K562 (cell line): ENCODE results near the gene GNAT2. TPM values are rescaled to one million over a fixed set of nuclear protein-coding genes. Genes with fewer than 3 reads are reported as not detected.

Source experiments
- ATAC-seq: fragments of 200-7000 bp; cut with Tn5 transposase; 3 replicates; pipeline ENCODE4 v1.9.1; 2020; ENCODE audit warnings: moderate library complexity
- BruUV-seq: library from RNA; stranded (reverse); fragments of 400-500 nt; replicated peaks from 2 replicates; lab custom pipeline; 2021; lab: Mats Ljungman, UMichigan
- CTCF ChIA-PET: fragments of 300-600 bp; formaldehyde crosslinking; extraction: SDS; loops from one replicate; lab custom pipeline; 2021; ENCODE audit warnings: low intra/inter-chr PET ratio; lab: Yijun Ruan, JAX
- POLR2A ChIA-PET: fragments of 300-600, 350-650 bp; sonication (Branson Sonifier 250); formaldehyde crosslinking; extraction: SDS; loops from one replicate; lab custom pipeline; 2021; ENCODE audit warnings: antibody characterized with exemption, inconsistent platforms; lab: Yijun Ruan, JAX
- DNase-seq, 4 experiments: peaks; one replicate each; pipeline versions ENCODE4 v3.0.0 to v3.0.0-alpha.2; 2011 to 2018; ENCODE audit warnings: low spot score in 3 of 4, mixed read lengths in 3 of 4; ENCODE audit errors: extremely low read depth in 1 of 4
- FAIRE-seq: peaks from 2 replicates; lab custom pipeline; 2011; peaks lifted over from hg19 to GRCh38; lab: Jason Lieb, UNC
- H2AFZ ChIP-seq: 2 replicates; pipeline ENCODE4 v1.6.0; 2011; ENCODE audit warnings: low read depth, low read length, control low read depth, inconsistent platforms
- H3K27ac ChIP-seq: fragments of 200-600 bp; 3 replicates; pipeline ENCODE4 v1.8.0; 2011; ENCODE audit warnings: low read depth, mild to moderate bottlenecking, control low read depth, inconsistent platforms, low read length, moderate library complexity, mixed read lengths; ENCODE audit errors: extremely low read depth
- H3K27me3 ChIP-seq, 2 experiments: fragments of 300-600 bp in 1 of 2; 2 replicates in 1 of 2; 3 replicates in 1 of 2; pipeline versions ENCODE4 v1.6.0 to v1.8.0; 2011; ENCODE audit warnings: inconsistent platforms in 2 of 2, low read length in 2 of 2, mild to moderate bottlenecking in 1 of 2, mixed read lengths in 1 of 2, moderate library complexity in 1 of 2; ENCODE audit not compliant: control insufficient read depth in 2 of 2, insufficient read depth in 2 of 2
- H3K36me3 ChIP-seq: fragments of 300-600 bp; 3 replicates; pipeline ENCODE4 v1.8.0; 2011; ENCODE audit warnings: mild to moderate bottlenecking, low read length, inconsistent platforms; ENCODE audit not compliant: control insufficient read depth, insufficient read depth
- H3K4me1 ChIP-seq, 2 experiments: fragments of 200-600 bp in 1 of 2; replicated peaks in 1 of 2; 2 replicates in 1 of 2; 3 replicates in 1 of 2; pipeline versions ENCODE4 v1.5.1 to v1.8.0; 2011; ENCODE audit warnings: inconsistent platforms in 2 of 2, low read length in 2 of 2, mild to moderate bottlenecking in 1 of 2, mixed read lengths in 1 of 2, moderate library complexity in 1 of 2; ENCODE audit not compliant: control insufficient read depth in 2 of 2, insufficient read depth in 2 of 2
- H3K4me2 ChIP-seq: 2 replicates; pipeline ENCODE4 v1.6.1; 2011; ENCODE audit warnings: low read length, control low read depth, inconsistent platforms, mixed read lengths; ENCODE audit not compliant: insufficient read depth
- H3K4me3 ChIP-seq: fragments of 200-600 bp; sonication (generic), shearing (Covaris generic); 2 replicates; pipeline ENCODE4 v1.5.1; 2016; ENCODE audit warnings: control low read depth, inconsistent platforms
- H3K79me2 ChIP-seq: fragments of 200-600 bp; 3 replicates; pipeline ENCODE4 v1.8.0; 2011; ENCODE audit warnings: low read length, inconsistent platforms; ENCODE audit not compliant: control insufficient read depth, insufficient read depth
- H3K9ac ChIP-seq, 2 experiments: 2 replicates each; pipeline versions ENCODE4 v1.6.0 to v1.6.1; 2011; ENCODE audit warnings: low read depth in 2 of 2, low read length in 2 of 2, control low read depth in 1 of 2, inconsistent platforms in 1 of 2, mild to moderate bottlenecking in 1 of 2, mixed read lengths in 1 of 2; ENCODE audit not compliant: insufficient read depth in 1 of 2
- H3K9me1 ChIP-seq: one replicate; pipeline ENCODE4 v1.6.0; 2011; ENCODE audit warnings: inconsistent platforms, mild to moderate bottlenecking, low read length, moderate library complexity; ENCODE audit not compliant: control insufficient read depth, insufficient read depth
- H3K9me3 ChIP-seq: replicated peaks from 2 replicates; pipeline ENCODE4 v1.5.1; 2011; ENCODE audit warnings: low read depth, low read length, inconsistent platforms; ENCODE audit not compliant: control insufficient read depth, insufficient read depth
- H4K20me1 ChIP-seq: replicated peaks from 2 replicates; pipeline ENCODE4 v1.6.1; 2011; ENCODE audit warnings: low read length, inconsistent platforms, mixed read lengths; ENCODE audit not compliant: control insufficient read depth, insufficient read depth
- ATF7 ChIP-seq: fragments of 450-650 bp; IDR thresholded peaks from 2 replicates; pipeline ENCODE4 v1.7.1; 2014; ENCODE audit warnings: mild to moderate bottlenecking, moderate library complexity
- SRSF3 ChIP-seq: fragments of 200-400 bp; formaldehyde crosslinking; IDR thresholded peaks from 2 replicates; pipeline ENCODE4 v1.6.1; 2016; ENCODE audit warnings: mild to moderate bottlenecking, low read length, moderate library complexity; ENCODE audit not compliant: insufficient read depth
- ZBTB7A ChIP-seq: IDR thresholded peaks from 2 replicates; pipeline ENCODE4 v1.6.1; 2011; ENCODE audit warnings: low read depth, mild to moderate bottlenecking, low read length, moderate library complexity, borderline replicate concordance; ENCODE audit not compliant: control insufficient read depth
- WGBS: fragments of 100-300 bp; shearing (Covaris generic); methylation state at CpG from one replicate; pipeline ENCODE4 v1.1.6; 2016; ENCODE audit warnings: low coverage, mixed read lengths; ENCODE audit not compliant: insufficient coverage; ENCODE audit errors: missing lambda C conversion rate; 5-methylcytosine and 5-hydroxymethylcytosine counted together
- in situ Hi-C: fragments of 300-500 bp; cut with MboI; formaldehyde crosslinking; loops from 4 replicates; pipeline ENCODE4 v1.15.0; 2018; ENCODE audit warnings: inconsistent platforms, mixed read lengths
- intact Hi-C: fragments of 100-400 bp; cut with micrococcal nuclease; formaldehyde crosslinking; loops from 2 replicates; pipeline ENCODE4 v1.14.2; 2022
- polyA plus RNA-seq, 8 experiments: library from polyadenylated mRNA; depleted of rRNA in 4 of 8; stranded (reverse) in 5 of 8; unstranded in 3 of 8; fragments of >200 nt; fragmentation: Nextera tagmentation in 2 of 8; fragmentation: Illumina TruSeq in 1 of 8; extraction: Ambion mirVana in 2 of 8; extraction: Trizol in 1 of 8; gene quantifications; 2 replicates each; pipeline versions ENCODE4 v1.2.1 to v1.2.3, GENCODE V29; 2011 to 2014; ENCODE audit warnings: inconsistent platforms in 1 of 8, missing spikeins in 1 of 8
- total RNA-seq, 7 experiments: library from RNA; depleted of rRNA in 6 of 7; stranded (reverse); fragments of >200 nt in 6 of 7; fragmentation: Illumina TruSeq in 2 of 7; extraction: Trizol in 2 of 7; gene quantifications; 2 replicates each; pipeline versions ENCODE4 v1.2.1 to v1.2.3, GENCODE V29; 2011 to 2021; ENCODE audit warnings: low replicate concordance in 1 of 7
- TF ChIP-seq, protein P1 (sequence below): sonication (generic); formaldehyde crosslinking; IDR thresholded peaks from 2 replicates; pipeline ENCODE4 v1.8.0; 2023; ENCODE audit warnings: mild to moderate bottlenecking, missing genetic modification reagents
- TF ChIP-seq, protein P2 (sequence below): fragments of 200-800 bp; sonication (Bioruptor generic); IDR thresholded peaks from 2 replicates; pipeline ENCODE4 v1.6.1; 2017; ENCODE audit warnings: missing genetic modification characterization, missing compliant biosample characterization
- TF ChIP-seq, protein P3 (sequence below): sonication (generic); formaldehyde crosslinking; IDR thresholded peaks from 2 replicates; pipeline ENCODE4 v1.8.0; 2022; ENCODE audit warnings: mild to moderate bottlenecking, missing genetic modification reagents
- TF ChIP-seq, protein P4 (sequence below), 2 experiments: fragments of 450-650 bp; IDR thresholded peaks; 2 replicates each; pipeline ENCODE4 v1.6.1; 2016

The GNAT2 gene
- total and polyA plus RNA-seq, 9 of the 15 experiments (the other 6 are each of a cell fraction or from before 2014, with no cell fraction given): 0.06 to 0.52 (median 0.24) TPM; not detected in 1

GRCh38 chr1:109630898-109631512 lies 11.6 kb upstream of the GNAT2 start (continued):
- TF ChIP-seq, protein P1, sequence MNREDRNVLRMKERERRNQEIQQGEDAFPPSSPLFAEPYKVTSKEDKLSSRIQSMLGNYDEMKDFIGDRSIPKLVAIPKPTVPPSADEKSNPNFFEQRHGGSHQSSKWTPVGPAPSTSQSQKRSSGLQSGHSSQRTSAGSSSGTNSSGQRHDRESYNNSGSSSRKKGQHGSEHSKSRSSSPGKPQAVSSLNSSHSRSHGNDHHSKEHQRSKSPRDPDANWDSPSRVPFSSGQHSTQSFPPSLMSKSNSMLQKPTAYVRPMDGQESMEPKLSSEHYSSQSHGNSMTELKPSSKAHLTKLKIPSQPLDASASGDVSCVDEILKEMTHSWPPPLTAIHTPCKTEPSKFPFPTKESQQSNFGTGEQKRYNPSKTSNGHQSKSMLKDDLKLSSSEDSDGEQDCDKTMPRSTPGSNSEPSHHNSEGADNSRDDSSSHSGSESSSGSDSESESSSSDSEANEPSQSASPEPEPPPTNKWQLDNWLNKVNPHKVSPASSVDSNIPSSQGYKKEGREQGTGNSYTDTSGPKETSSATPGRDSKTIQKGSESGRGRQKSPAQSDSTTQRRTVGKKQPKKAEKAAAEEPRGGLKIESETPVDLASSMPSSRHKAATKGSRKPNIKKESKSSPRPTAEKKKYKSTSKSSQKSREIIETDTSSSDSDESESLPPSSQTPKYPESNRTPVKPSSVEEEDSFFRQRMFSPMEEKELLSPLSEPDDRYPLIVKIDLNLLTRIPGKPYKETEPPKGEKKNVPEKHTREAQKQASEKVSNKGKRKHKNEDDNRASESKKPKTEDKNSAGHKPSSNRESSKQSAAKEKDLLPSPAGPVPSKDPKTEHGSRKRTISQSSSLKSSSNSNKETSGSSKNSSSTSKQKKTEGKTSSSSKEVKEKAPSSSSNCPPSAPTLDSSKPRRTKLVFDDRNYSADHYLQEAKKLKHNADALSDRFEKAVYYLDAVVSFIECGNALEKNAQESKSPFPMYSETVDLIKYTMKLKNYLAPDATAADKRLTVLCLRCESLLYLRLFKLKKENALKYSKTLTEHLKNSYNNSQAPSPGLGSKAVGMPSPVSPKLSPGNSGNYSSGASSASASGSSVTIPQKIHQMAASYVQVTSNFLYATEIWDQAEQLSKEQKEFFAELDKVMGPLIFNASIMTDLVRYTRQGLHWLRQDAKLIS (CRISPR knock-in tag): no peak
- no peak for TF ChIP-seq ATF7

DNA sequence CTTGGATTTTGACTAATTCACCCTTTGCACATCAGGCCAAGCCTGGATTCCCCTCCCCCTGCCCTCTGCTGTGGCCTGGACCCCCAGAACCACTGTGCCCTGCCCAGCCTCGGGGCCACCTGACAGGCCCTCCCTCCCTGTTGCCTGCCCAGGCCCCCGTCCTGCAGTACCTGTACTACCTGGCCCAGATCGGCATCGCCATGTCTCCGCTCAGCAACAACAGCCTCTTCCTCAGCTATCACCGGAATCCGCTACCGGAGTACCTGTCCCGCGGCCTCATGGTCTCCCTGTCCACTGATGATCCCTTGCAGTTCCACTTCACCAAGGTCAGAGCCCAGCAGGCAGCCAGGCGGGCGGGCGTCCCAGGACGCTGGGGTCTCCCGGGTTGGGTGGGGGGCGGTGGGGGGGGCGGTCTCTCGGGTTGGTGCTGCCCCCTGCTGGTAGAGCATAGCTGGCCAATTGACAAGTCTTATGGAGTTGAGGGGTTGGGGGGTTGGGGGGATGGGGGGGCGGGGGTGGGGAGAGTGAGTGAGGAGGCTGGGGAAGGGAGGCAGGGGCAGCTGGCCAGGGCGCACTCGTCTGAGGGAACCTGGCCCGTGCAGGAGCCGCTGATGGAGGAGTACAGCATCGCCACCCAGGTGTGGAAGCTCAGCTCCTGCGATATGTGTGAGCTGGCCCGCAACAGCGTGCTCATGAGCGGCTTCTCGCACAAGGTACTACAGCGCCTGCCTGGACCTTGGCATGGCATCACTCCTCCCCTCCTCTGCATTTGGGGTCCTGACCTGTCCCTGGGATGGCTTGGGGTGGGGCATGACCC lies 10.9 kb upstream of the GNAT2 start:
- H3K79me2 ChIP-seq: no peaks in the 10 kb centered on the region
- no peak overlapping the region for H3K4me2 ChIP-seq
- peak; percentile 56 for ATAC-seq
- H3K9me1 ChIP-seq: peaks cover 5% of the 10 kb centered on the region
- in situ Hi-C loops: no loop called here
- H3K9ac ChIP-seq: no peak overlapping the region
- H3K4me3 ChIP-seq: no peak overlapping the region
- H3K9me3 ChIP-seq: no peaks in the 10 kb centered on the region
- H3K27me3 ChIP-seq: no peaks in the 10 kb centered on the region
- BruUV-seq: no TSS peak
- H3K4me1 ChIP-seq: peaks cover 0 to 39% of the 10 kb centered on the region in 2 experiments; a peak in 2 of 5 replicates
- no peak for FAIRE-seq
- H2AFZ ChIP-seq: no peak overlapping the region
- ChIA-PET POLR2A (interaction anchor here (0.5 to 4.2 kb wide), 7 partner anchors 8 to 370 kb away, joined by 3 to 23 read pairs (median 3); partner anchors contain the start of genes AMPD2 and GNAI3), CTCF (interaction anchor here (2.6 kb wide), 1 partner anchor 84 kb away, joined by 24 read pairs; no protein-coding TSS in a partner anchor)
- H3K36me3 ChIP-seq: peaks cover 63% of the 10 kb centered on the region; the same call in 2 of the 3 replicates
- intact Hi-C loops: loop anchor here (1.0 kb wide), 1 partner anchor 84 kb away; no protein-coding TSS in a partner anchor
- no peak overlapping the region for H3K27ac ChIP-seq
- DNase-seq: peak; percentile 49 to 77 (median 76)
- H4K20me1 ChIP-seq: peaks cover 4% of the 10 kb centered on the region; the same call in 1 of the 2 replicates
- 85% methylated on average over 24 of the region's 30 CpGs for WGBS
- TF ChIP-seq, protein P2, sequence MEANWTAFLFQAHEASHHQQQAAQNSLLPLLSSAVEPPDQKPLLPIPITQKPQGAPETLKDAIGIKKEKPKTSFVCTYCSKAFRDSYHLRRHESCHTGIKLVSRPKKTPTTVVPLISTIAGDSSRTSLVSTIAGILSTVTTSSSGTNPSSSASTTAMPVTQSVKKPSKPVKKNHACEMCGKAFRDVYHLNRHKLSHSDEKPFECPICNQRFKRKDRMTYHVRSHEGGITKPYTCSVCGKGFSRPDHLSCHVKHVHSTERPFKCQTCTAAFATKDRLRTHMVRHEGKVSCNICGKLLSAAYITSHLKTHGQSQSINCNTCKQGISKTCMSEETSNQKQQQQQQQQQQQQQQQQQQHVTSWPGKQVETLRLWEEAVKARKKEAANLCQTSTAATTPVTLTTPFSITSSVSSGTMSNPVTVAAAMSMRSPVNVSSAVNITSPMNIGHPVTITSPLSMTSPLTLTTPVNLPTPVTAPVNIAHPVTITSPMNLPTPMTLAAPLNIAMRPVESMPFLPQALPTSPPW (CRISPR knock-in tag): peak; percentile 65
- TF ChIP-seq, protein P3, sequence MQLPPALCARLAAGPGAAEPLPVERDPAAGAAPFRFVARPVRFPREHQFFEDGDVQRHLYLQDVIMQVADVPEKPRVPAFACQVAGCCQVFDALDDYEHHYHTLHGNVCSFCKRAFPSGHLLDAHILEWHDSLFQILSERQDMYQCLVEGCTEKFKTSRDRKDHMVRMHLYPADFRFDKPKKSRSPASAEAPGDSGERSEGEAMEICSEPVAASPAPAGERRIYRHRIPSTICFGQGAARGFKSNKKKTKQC (CRISPR knock-in tag): no peak
- TF ChIP-seq, protein P4, sequence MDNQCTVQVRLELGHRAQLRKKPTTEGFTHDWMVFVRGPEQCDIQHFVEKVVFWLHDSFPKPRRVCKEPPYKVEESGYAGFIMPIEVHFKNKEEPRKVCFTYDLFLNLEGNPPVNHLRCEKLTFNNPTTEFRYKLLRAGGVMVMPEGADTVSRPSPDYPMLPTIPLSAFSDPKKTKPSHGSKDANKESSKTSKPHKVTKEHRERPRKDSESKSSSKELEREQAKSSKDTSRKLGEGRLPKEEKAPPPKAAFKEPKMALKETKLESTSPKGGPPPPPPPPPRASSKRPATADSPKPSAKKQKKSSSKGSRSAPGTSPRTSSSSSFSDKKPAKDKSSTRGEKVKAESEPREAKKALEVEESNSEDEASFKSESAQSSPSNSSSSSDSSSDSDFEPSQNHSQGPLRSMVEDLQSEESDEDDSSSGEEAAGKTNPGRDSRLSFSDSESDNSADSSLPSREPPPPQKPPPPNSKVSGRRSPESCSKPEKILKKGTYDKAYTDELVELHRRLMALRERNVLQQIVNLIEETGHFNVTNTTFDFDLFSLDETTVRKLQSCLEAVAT (IDR thresholded peaks at IDR 0.05): 0 out of 4 replicates have a peak, but pooled peaks of 1 of the 2 experiments have one; percentile 48
- TF ChIP-seq SRSF3 (no peak), ZBTB7A (peak; percentile 75)
